Measurements from ENCODE around the gene CRY1. TPM values are rescaled to one million over a fixed set of nuclear protein-coding genes. Genes with fewer than 3 reads are reported as not detected.
A peak's percentile ranks its signal among the peaks of the same experiment; 100 is the strongest.

The CRY1 gene
- total and polyA plus RNA-seq, 9 of the 15 experiments (the other 6 are each of a cell fraction or from before 2014, with no cell fraction given): 8.7 to 33.3 (median 25.2) TPM

- no peak for TF ChIP-seq ZNF318 (IDR thresholded peaks at IDR 0.05; ENCODE audit: borderline replicate concordance in 1 of 2, low read depth in 1 of 2)
- TF ChIP-seq EGR1 (conservative IDR thresholded peaks at IDR 0.05): no peak
- no peak for TF ChIP-seq KAT7 (CRISPR knock-in tag; IDR thresholded peaks at IDR 0.05; ENCODE audit: borderline replicate concordance)
- TF ChIP-seq RBM39 (optimal IDR thresholded peaks at IDR 0.05; ENCODE audit: low read depth, low read length): no peak
- peak; percentile 75 for TF ChIP-seq RFX1 (IDR thresholded peaks at IDR 0.05)
- TF ChIP-seq HSF4 (CRISPR knock-in tag; IDR thresholded peaks at IDR 0.05; ENCODE audit: borderline replicate concordance): no peak
- peak; percentile 55 for TF ChIP-seq C11orf30 (IDR thresholded peaks at IDR 0.05; ENCODE audit: low read depth)
- no peak for TF ChIP-seq BRD9 (IDR thresholded peaks at IDR 0.05; ENCODE audit: low read depth, partially characterized antibody)
- TF ChIP-seq POLR3A (IDR thresholded peaks at IDR 0.05; ENCODE audit: borderline replicate concordance, extremely low read depth, insufficient read depth, insufficient read length): no peak
- peak; percentile 84 for TF ChIP-seq ZNF316 (IDR thresholded peaks at IDR 0.05)
- no peak for TF ChIP-seq MAFF (IDR thresholded peaks at IDR 0.05; ENCODE audit: low read length)
- TF ChIP-seq FOSL1 (tag; conservative IDR thresholded peaks at IDR 0.05): peak; percentile 78
- TF ChIP-seq TCFL5 (CRISPR knock-in tag; conservative IDR thresholded peaks at IDR 0.05): no peak
- peak; percentile 44 for TF ChIP-seq MAFG (tag; conservative IDR thresholded peaks at IDR 0.05)
- TF ChIP-seq, protein P1, sequence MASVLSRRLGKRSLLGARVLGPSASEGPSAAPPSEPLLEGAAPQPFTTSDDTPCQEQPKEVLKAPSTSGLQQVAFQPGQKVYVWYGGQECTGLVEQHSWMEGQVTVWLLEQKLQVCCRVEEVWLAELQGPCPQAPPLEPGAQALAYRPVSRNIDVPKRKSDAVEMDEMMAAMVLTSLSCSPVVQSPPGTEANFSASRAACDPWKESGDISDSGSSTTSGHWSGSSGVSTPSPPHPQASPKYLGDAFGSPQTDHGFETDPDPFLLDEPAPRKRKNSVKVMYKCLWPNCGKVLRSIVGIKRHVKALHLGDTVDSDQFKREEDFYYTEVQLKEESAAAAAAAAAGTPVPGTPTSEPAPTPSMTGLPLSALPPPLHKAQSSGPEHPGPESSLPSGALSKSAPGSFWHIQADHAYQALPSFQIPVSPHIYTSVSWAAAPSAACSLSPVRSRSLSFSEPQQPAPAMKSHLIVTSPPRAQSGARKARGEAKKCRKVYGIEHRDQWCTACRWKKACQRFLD (CRISPR knock-in tag; IDR thresholded peaks at IDR 0.05): no peak
Observed at GRCh38 chr12:107027636-107028053, 65.7 kb downstream of the CRY1 start (continued).

Data from K562 (cell line).